ENCODE measurements around the gene ZNF597.

DNA sequence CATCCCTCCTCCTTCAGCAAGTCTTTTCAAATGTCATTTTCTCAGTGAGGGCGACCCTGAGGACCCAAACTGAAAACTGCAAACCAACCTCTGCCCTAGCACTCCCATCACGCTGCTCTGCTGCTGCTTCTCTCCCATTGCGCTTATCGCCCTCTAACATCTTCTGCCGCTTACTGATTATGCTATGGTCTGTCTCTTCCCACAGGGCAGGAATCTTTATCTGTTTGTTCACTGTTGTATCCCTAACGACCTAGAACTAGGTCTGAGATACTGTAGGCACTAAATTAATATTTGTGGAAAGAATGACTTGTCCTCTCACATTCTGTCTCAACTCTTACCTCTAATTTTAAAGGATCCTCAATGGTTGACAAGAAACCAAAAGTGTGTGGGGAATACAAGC, 55.0 kb downstream of the ZNF597 start:
- TF ChIP-seq, protein P1, sequence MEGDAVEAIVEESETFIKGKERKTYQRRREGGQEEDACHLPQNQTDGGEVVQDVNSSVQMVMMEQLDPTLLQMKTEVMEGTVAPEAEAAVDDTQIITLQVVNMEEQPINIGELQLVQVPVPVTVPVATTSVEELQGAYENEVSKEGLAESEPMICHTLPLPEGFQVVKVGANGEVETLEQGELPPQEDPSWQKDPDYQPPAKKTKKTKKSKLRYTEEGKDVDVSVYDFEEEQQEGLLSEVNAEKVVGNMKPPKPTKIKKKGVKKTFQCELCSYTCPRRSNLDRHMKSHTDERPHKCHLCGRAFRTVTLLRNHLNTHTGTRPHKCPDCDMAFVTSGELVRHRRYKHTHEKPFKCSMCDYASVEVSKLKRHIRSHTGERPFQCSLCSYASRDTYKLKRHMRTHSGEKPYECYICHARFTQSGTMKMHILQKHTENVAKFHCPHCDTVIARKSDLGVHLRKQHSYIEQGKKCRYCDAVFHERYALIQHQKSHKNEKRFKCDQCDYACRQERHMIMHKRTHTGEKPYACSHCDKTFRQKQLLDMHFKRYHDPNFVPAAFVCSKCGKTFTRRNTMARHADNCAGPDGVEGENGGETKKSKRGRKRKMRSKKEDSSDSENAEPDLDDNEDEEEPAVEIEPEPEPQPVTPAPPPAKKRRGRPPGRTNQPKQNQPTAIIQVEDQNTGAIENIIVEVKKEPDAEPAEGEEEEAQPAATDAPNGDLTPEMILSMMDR (IDR thresholded peaks at IDR 0.05): no peak
- TF ChIP-seq POLR2AphosphoS5 (IDR thresholded peaks at IDR 0.05): no peak

Data from prostate gland (tissue), 2 donors.